Loucy (cell line): ENCODE measurements around the gene CTRB1.

Source experiments
- EZH2phosphoT487 ChIP-seq: fragments of 200-600 bp; IDR thresholded peaks from 2 replicates; pipeline ENCODE4 v1.6.1; 2018; ENCODE audit warnings: antibody characterized with exemption, mild to moderate bottlenecking, moderate library complexity, borderline replicate concordance
- TF ChIP-seq, protein P1 (sequence below): fragments of 200-600 bp; sonication (generic); conservative IDR thresholded peaks from 2 replicates; pipeline ENCODE4 v1.5.1; 2014; ENCODE audit warnings: mild to moderate bottlenecking, antibody characterized with exemption, low read length

- TF ChIP-seq, protein P1, sequence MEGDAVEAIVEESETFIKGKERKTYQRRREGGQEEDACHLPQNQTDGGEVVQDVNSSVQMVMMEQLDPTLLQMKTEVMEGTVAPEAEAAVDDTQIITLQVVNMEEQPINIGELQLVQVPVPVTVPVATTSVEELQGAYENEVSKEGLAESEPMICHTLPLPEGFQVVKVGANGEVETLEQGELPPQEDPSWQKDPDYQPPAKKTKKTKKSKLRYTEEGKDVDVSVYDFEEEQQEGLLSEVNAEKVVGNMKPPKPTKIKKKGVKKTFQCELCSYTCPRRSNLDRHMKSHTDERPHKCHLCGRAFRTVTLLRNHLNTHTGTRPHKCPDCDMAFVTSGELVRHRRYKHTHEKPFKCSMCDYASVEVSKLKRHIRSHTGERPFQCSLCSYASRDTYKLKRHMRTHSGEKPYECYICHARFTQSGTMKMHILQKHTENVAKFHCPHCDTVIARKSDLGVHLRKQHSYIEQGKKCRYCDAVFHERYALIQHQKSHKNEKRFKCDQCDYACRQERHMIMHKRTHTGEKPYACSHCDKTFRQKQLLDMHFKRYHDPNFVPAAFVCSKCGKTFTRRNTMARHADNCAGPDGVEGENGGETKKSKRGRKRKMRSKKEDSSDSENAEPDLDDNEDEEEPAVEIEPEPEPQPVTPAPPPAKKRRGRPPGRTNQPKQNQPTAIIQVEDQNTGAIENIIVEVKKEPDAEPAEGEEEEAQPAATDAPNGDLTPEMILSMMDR: no peak
- no peak for TF ChIP-seq EZH2phosphoT487
Observed at GRCh38 chr16:75230471-75231110, 11.8 kb downstream of the CTRB1 start.
